Measurements from ENCODE around the gene SCGB1C2.

SCGB1C2 gene

DNA sequence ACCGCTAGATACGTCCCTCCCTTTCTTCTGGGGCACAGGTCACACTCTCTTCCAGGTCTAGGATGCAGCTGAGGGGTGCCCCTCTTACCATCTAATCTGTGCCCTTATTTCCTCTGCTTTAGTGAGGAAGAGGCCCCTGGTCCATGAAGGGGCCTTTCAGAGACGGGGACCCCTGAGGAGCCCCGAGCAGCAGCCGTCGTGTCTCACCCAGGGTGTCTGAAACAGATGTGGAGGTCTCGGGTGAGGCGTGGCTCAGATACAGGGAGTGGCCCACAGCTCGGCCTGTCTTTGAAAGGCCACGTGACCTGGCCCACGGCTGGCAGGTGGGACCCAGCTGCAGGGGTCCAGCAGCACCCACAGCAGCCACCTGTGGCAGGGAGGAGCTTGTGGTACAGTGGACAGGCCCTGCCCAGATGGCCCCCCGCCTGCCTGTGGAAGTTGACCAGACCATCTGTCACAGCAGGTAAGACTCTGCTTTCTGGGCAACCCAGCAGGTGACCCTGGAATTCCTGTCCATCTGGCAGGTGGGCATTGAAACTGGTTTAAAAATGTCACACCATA, 15.6 kb downstream of the SCGB1C2 start:
- Histone ChIP-seq H2AFZ (ENCODE audit: low read length) (no peak overlapping the region), H4K20me1 (ENCODE audit: insufficient read depth, low read length, poor library complexity, severe bottlenecking) (no peaks in the 10 kb centered on the region), H3K9ac (ENCODE audit: low read depth, low read length, poor library complexity, severe bottlenecking) (no peak overlapping the region), H3K9me3 (ENCODE audit: insufficient read depth, low read depth, low read length) (no peaks in the 10 kb centered on the region; the same call in 1 of the 2 replicates), H3K4me2 (ENCODE audit: low read depth, low read length, poor library complexity, severe bottlenecking) (no peak overlapping the region), H3F3A (ENCODE audit: low read depth) (no peaks in the 10 kb centered on the region), H3K9me2 (replicated peaks; ENCODE audit: low read depth, low read length) (no peaks in the 10 kb centered on the region), H3K27me3 (ENCODE audit: insufficient read depth, low read length, poor library complexity, severe bottlenecking) (no peaks in the 10 kb centered on the region), H3K36me3 (ENCODE audit: insufficient read depth, low read length) (no peaks in the 10 kb centered on the region), H3K4me3 (ENCODE audit: low read length, poor library complexity, severe bottlenecking) (no peak overlapping the region), H3K4me1 (ENCODE audit: insufficient read depth, low read length, poor library complexity, severe bottlenecking) (no peaks in the 10 kb centered on the region), H3K79me2 (ENCODE audit: insufficient read depth, low read length) (no peaks in the 10 kb centered on the region)
- TF ChIP-seq, protein P1, sequence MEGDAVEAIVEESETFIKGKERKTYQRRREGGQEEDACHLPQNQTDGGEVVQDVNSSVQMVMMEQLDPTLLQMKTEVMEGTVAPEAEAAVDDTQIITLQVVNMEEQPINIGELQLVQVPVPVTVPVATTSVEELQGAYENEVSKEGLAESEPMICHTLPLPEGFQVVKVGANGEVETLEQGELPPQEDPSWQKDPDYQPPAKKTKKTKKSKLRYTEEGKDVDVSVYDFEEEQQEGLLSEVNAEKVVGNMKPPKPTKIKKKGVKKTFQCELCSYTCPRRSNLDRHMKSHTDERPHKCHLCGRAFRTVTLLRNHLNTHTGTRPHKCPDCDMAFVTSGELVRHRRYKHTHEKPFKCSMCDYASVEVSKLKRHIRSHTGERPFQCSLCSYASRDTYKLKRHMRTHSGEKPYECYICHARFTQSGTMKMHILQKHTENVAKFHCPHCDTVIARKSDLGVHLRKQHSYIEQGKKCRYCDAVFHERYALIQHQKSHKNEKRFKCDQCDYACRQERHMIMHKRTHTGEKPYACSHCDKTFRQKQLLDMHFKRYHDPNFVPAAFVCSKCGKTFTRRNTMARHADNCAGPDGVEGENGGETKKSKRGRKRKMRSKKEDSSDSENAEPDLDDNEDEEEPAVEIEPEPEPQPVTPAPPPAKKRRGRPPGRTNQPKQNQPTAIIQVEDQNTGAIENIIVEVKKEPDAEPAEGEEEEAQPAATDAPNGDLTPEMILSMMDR (conservative IDR thresholded peaks at IDR 0.05; ENCODE audit: low read length) = no peak
- no peak for TF ChIP-seq EZH2phosphoT487 (IDR thresholded peaks at IDR 0.05; ENCODE audit: borderline replicate concordance)

DNA sequence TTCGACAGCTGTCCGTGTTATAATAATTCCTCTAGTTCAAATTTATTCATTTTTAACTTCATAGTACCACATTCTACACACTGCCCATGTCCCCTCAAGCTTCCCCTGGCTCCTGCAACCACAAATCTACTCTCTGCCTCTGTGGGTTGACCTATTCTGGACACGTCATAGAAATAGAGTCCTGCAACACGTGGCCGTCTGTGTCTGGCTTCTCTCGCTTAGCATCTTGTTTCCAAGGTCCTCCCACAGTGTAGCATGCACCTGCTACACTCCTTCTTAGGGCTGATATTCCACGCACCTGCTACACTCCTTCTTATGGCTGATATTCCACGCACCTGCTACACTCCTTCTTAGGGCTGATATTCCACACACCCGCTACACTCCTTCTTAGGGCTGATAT, 16.5 kb downstream of the SCGB1C2 start:
- Histone ChIP-seq H3K9ac (ENCODE audit: low read depth, low read length, poor library complexity, severe bottlenecking) (no peak overlapping the region), H2AFZ (ENCODE audit: low read length) (no peak overlapping the region), H3K79me2 (ENCODE audit: insufficient read depth, low read length) (no peaks in the 10 kb centered on the region), H3F3A (ENCODE audit: low read depth) (no peaks in the 10 kb centered on the region), H3K9me3 (ENCODE audit: insufficient read depth, low read depth, low read length) (no peaks in the 10 kb centered on the region; the same call in 1 of the 2 replicates), H3K4me3 (ENCODE audit: low read length, poor library complexity, severe bottlenecking) (no peak overlapping the region), H3K9me2 (replicated peaks; ENCODE audit: low read depth, low read length) (no peaks in the 10 kb centered on the region), H4K20me1 (ENCODE audit: insufficient read depth, low read length, poor library complexity, severe bottlenecking) (no peaks in the 10 kb centered on the region), H3K4me1 (ENCODE audit: insufficient read depth, low read length, poor library complexity, severe bottlenecking) (no peaks in the 10 kb centered on the region), H3K27me3 (ENCODE audit: insufficient read depth, low read length, poor library complexity, severe bottlenecking) (no peaks in the 10 kb centered on the region), H3K36me3 (ENCODE audit: insufficient read depth, low read length) (no peaks in the 10 kb centered on the region), H3K4me2 (ENCODE audit: low read depth, low read length, poor library complexity, severe bottlenecking) (no peak overlapping the region)
- TF ChIP-seq, protein P1 (conservative IDR thresholded peaks at IDR 0.05; ENCODE audit: low read length) = no peak
- TF ChIP-seq EZH2phosphoT487 (IDR thresholded peaks at IDR 0.05; ENCODE audit: borderline replicate concordance) = no peak

DNA sequence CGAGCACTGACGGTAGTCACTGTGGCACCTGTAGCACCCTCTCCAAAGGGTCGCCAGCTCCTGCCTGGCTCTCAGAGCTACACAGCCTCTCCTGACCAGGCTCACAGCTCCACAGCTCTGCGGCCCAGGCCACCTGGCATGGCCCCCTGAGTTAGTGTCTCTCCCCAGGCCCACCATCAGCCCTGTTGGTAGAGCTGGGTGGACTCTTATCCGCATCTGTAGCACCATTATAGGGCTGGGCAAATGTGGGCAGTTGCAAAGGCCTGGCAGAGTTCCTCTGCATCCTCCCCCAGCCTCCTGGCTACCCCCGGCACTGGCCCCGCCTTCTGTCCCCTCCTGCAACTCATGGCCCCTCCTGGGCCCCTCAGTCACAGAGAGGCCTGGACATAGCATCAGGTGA, 18.2 kb downstream of the SCGB1C2 start:
- Histone ChIP-seq H3K36me3 (ENCODE audit: insufficient read depth, low read length) (no peaks in the 10 kb centered on the region), H3K9ac (ENCODE audit: low read depth, low read length, poor library complexity, severe bottlenecking) (no peak overlapping the region), H3K79me2 (ENCODE audit: insufficient read depth, low read length) (no peaks in the 10 kb centered on the region), H3K4me2 (ENCODE audit: low read depth, low read length, poor library complexity, severe bottlenecking) (no peak overlapping the region), H4K20me1 (ENCODE audit: insufficient read depth, low read length, poor library complexity, severe bottlenecking) (no peaks in the 10 kb centered on the region), H3K4me1 (ENCODE audit: insufficient read depth, low read length, poor library complexity, severe bottlenecking) (no peaks in the 10 kb centered on the region), H3K27me3 (ENCODE audit: insufficient read depth, low read length, poor library complexity, severe bottlenecking) (no peaks in the 10 kb centered on the region), H3F3A (ENCODE audit: low read depth) (no peaks in the 10 kb centered on the region), H3K9me3 (ENCODE audit: insufficient read depth, low read depth, low read length) (no peaks in the 10 kb centered on the region; the same call in 1 of the 2 replicates), H2AFZ (ENCODE audit: low read length) (no peak overlapping the region), H3K4me3 (ENCODE audit: low read length, poor library complexity, severe bottlenecking) (no peak overlapping the region), H3K9me2 (replicated peaks; ENCODE audit: low read depth, low read length) (no peaks in the 10 kb centered on the region)
- TF ChIP-seq EZH2phosphoT487 (IDR thresholded peaks at IDR 0.05; ENCODE audit: borderline replicate concordance) = no peak
- TF ChIP-seq, protein P1 (conservative IDR thresholded peaks at IDR 0.05; ENCODE audit: low read length) = no peak

Measured in Loucy (cell line).